ENCODE results near the gene LRP5.
"Not testable (repeated sequence)": the region's sequence is repeated elsewhere in the genome, so short reads cannot be mapped to it uniquely, and the experiment has no call there.

LRP5 gene

DNA sequence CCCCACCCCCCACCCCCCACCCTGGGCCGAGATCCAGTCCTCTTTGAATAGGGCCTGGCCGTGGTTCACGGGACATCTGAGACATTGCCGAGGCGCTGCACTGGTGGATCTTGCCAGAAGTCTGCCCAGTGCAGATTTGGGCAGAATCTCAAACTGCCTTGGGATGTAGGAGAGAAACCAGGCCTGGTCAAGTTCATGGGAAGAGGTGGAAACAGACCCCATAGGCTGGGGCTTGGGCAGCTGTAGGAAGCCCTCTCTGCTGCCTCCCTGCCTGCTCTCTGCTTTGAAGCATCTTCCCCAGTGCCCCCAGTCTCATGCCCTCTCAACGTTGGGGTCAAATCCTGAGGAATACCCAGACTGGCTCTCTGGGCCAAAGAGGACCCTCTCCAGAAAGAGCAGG, 132.2 kb downstream of the LRP5 start:
- DNase-seq (ENCODE audit: low spot score) = no peak

DNA sequence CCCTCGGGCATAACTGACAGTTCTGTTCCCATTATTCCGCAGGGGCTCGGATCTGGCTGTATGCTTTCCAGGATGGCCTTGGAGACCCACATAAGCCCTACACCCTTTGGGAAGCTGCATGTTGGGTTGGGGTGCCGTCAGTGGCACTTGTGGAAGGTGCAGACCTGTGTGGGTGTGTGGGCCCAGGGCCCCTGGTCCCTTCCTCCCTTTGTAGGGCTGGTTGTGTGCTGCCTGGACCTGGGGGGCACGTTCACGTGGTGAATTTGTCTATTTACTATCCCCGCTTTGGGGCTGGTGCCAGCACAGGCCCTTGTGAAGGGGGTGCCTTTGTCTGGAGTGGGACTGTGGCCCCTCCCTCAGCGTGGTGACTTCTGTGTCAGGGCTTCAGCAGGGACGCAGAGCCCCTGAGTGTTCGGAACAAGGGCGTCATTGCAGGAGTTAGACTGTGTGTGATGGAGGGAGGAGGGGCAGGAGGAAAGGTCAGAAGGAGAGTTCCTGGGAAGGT, 133.2 kb downstream of the LRP5 start:
- DNase-seq (ENCODE audit: low spot score) = no peak

DNA sequence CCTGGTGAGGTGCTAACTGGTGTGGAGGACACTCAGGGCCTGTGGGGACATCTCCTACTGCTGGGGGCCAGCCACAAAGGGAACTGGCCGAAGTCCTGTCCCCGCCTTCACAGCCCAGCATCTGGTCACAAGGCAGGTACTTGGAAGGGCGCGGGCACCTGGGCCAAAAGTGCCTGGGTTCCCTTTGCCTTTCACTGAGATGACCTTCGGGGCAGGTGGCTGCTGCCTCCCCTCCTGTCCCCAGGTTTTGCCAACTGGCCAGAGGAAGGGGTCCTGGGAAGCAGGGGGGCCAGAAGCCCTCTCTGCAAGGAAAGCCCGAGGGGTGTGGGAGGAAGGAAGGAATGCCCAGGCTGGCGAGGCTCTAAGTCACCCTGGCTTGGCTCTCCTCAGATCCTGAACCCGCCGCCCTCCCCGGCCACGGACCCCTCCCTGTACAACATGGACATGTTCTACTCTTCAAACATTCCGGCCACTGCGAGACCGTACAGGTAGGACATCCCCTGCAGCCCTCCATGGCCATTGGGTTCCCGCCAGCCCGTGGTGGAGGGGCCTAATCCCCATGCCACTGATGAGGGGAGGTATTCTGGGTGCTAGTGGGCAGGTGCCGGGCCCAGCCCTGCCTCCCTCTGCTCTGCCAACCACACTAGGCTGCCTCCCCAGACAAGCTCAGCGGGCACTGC, 133.8 kb downstream of the LRP5 start:
- no peak for DNase-seq (ENCODE audit: low spot score)

DNA sequence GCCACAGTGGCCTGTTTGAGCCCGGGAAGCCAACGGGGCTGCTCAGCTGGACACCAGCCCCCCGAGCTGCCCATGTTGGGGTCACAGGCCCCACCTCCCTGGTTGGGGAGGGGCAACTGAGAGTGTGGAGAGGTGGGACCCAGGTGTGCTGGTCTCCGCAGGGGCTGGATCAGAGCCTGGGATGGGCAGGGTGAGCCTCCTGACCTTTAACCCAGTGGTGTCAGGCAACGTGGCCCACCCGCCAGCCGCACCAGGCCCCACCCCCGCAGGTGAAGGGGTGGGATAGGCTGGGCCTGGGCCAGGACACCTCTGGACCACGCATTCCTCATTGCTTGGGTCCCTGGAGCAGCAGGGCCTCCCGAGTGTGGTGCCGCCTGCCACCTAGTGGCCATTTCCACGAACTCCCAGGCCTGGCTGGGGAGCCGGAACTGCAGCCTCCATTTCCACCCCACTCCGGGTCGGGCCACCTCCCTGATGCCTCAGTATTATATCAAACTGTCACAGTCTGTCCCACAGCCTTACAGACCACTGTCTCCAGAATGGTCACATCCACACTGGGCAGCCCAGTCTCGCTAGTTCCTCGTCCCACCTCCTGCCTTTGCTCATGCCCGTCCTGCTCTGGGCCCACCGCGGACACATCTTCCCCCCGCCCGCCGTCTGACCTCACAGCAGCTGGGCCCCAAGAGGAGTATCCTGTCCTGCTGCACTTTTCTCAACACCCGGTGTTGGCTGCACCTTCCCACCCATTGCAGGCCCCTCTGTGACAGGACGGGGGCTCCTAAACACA, 134.8 kb downstream of the LRP5 start:
- DNase-seq (ENCODE audit: low spot score) = peak; percentile 94

DNA sequence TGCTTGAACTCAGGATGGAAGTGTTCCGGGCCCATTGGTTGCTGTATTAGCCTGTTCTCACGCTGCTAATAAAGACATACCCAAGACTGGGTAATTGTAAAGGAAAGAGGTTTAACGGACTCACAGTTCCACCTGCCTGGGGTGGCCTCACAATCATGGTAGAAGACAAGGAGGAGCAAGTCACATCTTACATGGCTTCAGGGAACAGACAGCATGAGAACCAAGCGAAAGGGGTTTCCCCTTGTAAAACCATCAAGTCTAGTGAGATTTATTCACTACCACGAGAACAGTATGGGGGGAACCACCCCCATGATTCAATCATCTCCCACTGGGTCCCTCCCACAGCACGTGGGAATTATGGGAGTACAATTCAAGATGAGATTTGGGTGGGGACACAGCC, 135.5 kb downstream of the LRP5 start:
- not testable (repeated sequence) for DNase-seq (ENCODE audit: low spot score)

DNA sequence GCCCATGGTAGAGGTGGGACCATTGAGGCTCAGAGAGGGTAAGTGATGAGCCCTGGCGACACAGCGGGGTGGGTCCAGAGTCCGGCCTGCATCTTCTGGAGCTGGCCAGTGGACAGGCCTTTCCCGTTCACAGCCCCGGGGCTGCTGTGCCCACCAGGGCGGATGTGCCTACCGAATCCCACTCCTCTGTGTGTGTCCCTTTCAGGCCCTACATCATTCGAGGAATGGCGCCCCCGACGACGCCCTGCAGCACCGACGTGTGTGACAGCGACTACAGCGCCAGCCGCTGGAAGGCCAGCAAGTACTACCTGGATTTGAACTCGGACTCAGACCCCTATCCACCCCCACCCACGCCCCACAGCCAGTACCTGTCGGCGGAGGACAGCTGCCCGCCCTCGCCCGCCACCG, 136.2 kb downstream of the LRP5 start:
- no peak for DNase-seq (ENCODE audit: low spot score)

DNA sequence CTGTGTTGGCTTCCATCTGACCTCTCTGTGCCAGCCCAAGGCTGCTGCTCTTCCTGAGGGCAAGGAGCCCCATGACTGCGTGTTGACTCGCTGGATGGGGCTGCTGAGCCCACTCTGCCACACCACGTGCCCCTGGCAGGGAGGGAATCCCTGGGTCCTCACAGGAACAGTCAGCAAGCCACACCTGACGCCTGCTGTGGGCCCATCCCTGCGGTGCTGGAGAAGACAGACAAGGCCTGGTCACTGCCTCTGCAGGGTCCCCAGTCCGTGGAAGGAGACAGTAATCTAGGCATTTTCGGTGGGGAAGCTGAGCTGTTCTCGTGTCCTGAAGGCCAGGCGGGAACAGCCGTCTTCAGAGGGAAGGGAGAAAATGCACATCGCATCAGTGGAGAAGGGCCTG, 137.6 kb downstream of the LRP5 start:
- no peak for DNase-seq (ENCODE audit: low spot score)

DNA sequence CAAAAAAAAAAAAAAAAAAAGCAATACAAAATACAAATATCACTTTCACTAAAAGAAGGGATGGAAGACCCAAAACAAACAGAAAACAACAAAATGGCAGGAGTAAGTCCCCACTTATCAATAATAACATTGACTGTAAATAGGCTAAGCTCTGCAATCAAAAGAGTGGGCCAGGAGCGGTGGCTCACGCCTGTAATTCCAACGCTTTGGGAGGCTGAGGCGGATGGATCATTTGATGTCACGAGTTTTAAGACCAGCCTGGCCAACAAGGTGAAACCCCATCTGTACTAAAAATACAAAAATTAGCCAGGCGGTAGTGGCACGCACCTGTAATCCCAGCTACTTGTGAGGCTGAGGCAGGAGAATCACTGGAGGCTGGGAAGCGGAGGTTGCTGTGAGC, 138.3 kb downstream of the LRP5 start:
- no peak for DNase-seq (ENCODE audit: low spot score)

DNA sequence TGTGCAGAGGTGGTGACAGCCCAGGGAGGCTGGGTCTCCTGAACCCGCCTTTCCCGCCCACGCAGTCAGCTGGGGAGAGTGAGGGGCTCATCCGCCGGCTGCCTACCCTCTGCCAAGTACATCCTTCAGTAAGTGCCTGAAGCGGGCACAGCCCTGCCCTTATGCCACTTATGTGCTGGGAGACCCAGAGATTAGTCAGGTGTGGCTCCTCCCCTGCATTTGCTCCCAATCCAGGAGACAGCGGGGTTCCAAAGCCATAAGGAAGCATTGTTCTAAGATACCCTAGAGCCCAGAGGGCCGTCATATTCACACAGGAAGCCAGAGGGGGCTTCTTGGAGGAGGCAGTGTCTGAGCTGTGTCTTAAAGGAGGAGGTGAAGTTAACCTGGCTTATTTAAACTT, 142.4 kb downstream of the LRP5 start:
- DNase-seq (ENCODE audit: low spot score) = no peak

DNA sequence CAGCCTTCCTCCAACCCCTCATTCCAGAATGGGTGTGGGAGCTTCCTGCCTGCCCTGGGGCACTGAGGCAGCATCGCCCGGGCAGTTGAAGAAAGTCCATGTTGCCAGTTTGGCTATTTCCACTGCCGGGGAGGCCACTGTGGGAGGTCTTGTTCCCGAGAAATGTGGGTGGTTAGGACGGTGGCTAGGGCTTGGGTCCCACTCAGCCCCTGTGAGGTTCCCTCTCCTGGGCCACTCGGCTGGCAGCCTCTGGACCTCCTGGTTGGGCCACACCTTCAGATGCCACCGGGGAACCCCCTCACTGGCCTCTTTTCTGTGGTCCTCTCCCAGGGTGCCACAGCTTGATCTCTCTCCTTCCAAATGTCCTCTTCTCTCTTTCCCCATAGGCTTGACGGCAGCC, 143.1 kb downstream of the LRP5 start:
- DNase-seq (ENCODE audit: low spot score) = no peak

DNA sequence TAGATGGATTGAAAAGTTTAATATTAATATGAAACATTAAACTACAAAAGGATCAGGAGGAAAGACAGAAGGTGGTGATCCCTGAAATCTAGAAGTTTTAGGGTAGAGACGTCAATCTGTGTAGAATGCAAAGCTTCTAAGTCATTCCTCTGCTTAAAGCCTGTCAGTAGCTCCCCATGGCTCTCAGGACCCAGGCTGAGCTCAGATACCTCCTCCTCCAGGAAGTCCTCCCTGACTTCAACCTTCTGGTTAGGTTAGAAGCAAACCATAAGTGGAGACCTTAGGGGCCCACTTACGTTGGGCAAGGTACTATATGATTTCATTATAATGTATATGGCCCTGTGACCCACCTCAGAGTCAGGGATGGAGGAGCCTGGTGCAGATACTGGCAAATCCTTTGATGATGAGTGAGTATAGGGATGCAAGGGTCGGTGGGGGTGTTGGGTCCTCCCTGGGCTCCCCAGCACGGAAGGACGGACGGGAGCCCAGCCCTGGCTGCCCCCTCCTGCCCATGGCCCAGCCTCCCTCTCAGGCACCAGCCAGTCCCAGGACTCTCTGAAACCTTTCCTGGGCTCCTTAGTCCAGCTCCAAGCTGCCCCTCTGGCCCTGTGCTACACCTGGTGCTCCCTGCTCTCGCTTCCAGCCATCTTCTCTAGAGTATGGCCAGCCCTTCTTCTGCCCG, 145.0 kb downstream of the LRP5 start:
- no peak for DNase-seq (ENCODE audit: low spot score)

DNA sequence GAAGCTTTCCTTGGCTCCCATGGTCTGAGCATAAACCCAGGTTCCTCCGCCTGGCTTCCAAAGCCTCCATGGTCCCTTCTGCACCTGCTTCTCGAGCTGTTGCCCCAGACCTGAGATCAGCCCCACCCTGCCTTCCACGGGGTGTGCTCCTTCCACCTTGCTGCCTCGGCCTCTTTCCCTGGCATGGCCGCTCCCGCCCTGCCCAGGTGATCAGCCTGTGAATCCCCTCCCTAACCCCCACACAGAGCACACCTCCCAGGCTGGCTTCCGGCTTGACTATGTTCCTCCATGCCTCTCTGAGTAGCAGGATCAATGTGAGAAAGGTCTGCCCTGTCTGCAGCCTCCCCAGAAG, 145.5 kb downstream of the LRP5 start:
- no peak for DNase-seq (ENCODE audit: low spot score)

DNA sequence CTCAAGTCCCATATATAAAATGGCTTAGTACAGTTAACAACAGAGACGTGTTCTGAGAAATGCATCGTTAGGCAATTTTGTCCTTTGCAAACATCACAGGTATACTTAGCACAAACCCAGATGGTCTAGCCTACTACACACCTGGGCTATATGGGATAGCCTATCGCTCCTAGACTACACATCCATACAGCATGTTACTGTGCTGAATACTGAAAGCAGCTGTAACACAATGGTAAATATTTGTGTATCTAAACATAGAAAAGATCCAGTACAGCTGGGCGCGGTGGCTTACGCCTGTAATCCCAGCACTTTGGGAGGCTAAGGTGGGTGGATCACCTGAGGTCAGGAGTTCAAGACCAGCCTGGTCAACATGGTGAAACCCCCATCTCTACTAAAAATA, 145.9 kb downstream of the LRP5 start:
- not testable (repeated sequence) for DNase-seq (ENCODE audit: low spot score)

DNA sequence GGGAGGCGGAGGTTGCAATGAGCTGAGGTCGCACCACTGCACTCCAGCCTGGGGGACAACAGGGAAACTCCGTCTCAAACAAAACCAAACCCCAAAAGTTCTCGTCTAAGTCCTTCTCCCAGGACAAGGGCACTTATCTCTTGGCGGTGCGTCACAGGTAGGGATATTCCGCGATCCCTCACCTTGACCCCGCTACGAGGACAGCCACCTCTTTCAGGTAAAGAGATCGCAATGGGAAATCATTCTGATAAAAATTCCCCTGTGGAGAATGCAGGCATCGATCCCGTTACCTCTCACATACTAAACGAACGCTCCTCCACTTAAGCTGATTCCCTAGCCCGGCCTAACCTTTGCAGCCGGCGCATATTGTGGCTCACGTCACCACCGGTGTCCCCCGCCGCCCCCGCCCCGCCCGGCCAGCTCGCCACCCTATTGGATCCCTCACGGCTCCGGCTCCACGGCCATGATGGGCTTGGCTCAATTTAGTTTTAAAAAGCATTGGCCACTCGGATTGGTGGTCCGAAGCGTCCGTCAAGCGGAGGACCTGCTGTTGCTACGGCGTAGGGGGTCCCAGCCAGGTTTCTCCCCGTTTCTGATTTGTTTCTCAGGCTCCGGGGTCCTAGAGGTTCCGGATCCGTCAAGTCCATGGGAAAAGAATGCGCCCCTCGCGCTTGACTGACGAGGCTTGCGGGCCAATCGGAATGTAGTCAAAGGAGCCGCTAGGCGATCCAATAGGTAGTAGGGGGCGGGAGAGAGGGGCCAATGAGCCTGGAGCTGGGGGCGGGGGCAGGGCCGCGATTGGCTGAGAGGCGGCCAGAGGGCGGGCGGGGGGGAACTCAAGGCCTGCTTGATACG, 147.7 kb downstream of the LRP5 start:
- DNase-seq (ENCODE audit: low spot score) = peak; percentile 98

DNA sequence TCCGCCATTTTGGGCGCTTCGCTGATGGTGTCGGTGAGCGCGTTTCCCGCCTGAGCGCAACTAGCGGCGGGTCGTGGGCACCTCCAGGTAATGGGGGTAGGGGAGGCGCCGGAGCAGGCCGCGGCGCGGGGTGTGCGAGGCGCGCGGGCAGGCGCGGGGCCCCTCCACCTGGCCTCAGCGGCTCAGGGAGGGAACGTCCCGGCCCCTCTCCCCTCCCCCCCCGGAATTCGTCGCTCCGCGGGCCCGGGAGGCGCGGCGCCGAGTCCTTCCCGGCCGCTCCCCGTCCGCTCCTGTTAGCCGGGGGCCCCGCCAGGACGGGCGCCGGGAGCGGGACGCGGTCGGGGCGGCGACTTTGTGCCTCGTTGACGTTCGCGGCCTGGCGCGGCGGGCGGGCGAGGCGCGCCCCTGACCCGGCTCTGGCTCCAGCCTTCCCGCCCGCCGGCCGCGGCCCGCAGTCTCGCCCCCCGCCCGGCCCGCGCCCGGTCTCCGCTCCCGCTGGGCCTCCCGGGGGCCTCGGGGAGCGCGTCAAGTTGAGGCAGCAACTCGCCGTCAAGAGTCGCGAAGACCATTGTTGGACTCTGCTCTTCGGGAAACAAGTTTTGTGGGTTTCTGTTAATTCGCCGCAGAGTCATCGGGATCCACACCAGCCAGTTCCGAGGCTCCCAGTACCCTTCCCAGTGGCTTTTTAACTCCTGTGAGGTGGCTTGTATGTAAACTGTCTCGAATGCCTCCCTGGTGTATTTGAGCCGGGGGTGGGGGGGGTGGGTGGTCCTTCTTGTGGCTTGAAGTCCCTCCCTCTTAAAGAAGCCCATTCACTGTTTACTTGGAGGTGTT, 148.6 kb downstream of the LRP5 start, which contains the start of gene PPP6R3:
PPP6R3 (plus strand) TSS at position 12 of the 834 bp plus-strand sequence. CDS start 76,913 bp downstream, outside the sequence.
- DNase-seq (ENCODE audit: low spot score) = peak; percentile 74

DNA sequence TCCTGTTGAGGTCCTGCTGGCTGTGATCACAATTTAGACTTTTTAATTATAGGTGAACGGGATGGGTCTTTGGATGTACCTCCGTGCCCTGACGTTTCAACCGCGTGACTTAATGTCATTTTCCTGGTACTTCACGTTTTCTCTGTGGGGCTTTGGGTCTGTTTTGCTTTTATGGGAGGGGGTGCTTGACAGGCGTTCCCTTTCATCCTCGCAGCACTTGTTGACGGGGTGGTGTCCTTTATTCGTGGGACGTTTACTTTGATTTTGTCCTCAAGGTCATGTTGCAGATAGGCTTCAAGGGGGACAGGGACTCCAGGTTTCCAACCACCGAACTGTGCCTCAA, 149.2 kb downstream of the LRP5 start:
- DNase-seq (ENCODE audit: low spot score) = no peak

DNA sequence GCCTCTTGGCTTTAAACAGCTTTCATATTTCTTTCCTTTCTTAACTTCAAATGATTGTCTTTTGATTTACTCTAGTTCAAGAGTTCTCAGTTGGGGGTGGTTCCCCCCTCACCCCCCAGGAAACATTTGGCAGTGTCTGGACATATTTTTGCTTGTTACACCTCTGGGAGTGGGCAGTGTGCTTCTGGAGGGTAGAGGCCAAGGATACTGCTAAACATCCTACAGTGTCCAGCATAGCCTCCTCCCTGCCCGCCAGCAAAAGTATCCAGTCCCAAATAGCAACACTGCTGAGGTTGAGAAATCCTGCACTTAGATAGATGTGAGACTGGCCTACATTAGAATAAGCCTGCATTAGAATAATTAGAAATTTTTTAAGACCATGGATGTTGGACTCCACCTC, 151.3 kb downstream of the LRP5 start:
- DNase-seq (ENCODE audit: low spot score) = no peak

DNA sequence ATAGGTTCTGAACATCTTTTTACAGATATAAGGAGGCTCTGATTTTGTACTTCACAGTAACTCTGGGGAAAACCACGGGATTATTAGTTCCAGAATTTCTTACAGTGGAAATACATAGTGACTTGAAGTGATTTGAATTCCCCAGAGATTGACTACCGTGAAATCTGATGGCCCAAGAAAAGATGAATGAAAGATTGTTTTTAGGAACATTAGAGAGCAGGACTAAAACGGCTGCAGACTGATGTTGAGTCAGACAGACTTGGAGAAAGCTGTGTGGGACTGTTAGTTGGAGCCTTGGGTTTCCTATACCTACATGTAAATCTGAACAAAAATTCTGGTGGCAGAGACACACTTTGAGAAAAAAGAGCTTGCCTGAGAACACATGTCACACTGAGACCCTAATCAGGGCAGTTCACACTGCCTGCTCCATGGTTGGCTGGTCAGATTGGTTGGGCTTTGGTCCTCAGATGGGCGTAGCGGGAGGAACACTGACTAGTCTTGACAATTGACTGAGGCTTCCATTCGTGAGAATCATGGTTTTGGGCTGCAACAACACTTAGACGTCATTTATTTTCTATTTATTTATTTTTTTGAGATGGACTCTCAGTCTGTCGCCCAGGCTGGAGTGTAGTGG, 154.9 kb downstream of the LRP5 start:
- DNase-seq (ENCODE audit: low spot score) = no peak

DNA sequence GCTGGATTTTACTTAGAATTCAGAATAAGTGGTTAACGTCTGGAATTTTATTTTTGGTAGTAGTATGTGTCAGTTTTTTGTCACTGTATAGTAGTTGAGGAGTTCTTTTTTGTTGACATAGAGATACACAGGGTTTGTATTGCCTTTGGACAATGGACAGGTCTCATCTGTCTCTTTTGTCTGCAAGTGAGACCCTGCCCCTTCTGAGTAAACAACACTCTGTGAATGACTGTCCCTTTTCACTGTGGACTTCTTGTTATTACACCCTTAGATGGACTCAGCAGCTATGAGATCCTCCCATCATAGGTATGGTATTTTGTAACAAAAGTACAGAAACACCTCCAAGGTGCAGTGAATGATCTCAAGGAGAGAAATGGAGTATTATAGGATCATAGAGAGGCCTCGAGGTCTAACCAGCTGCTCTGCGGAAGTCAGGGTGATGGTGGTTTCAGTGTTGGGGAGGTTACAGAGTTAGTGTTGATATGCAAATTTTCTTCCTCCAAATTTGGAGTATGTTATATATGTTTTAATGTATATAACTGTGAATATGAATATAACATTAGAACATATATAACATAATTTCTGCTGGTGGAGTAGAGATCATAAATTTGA, 155.9 kb downstream of the LRP5 start:
- DNase-seq (ENCODE audit: low spot score) = no peak

DNA sequence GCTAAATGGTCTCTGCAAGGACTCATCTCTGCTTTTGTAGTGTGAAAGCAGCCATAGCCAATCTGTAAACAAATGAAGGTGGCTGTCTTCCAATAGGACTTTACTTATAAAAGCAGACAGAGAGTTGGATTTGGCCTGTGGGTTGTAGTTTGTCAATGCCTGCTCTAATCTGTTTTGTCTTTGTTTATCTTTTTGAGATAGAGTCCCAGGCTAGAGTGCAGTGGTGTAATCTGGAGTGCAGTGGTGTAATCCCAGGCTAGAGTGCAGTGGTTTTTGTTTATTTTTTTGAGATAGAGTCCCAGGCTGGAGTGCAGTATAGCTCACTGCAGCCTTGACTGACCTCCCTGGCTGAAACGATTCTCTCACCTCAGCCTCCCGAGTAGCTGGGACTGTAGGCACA, 156.7 kb downstream of the LRP5 start:
- no peak for DNase-seq (ENCODE audit: low spot score)
